Measurements from ENCODE around the gene IL3RA. TPM values are rescaled to one million over a fixed set of nuclear protein-coding genes. Genes with fewer than 3 reads are reported as not detected.

Gene IL3RA
- polyA plus RNA-seq, 1 donor (not counting 4 experiments of a cell fraction or from before 2014, with no cell fraction given), result not detected

DNA sequence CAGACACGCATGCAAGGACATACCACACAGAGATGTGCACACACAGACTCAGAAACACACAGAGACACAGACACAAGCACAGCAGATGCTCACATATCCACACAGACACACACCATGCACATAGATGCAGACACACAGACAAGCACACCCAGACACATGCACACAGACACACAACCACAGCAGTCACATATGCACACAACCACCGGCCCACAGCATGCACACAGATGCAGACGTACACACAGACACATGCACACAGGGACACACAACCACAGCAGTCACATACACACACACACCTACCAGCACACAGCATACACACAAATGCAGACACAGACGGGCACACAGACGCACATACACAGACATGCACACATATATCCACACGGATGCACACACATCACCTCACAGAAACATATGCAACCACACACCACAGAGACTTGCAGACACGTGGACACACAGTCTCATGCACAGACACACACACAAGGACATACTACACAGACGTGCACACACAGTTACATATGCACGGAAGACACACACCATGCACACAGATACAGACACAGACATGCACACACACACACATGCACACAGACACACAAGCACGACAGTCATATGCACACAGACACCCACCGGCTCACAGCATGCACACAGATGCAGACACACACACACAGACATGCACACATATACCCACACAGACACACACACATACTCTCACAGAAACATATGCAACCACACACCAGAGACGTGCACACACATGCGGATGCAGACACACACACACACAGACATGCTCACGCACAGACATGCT, 80.6 kb downstream of the IL3RA start:
- Histone ChIP-seq H3K79me2 (ENCODE audit: control insufficient read depth, insufficient read depth, low read length) (no peaks in the 10 kb centered on the region), H3K4me1 (ENCODE audit: control insufficient read depth, extremely low read depth, insufficient read depth, low read length) (no peaks in the 10 kb centered on the region), H4K20me1 (ENCODE audit: control insufficient read depth, extremely low read depth, insufficient read depth, low read length) (no peaks in the 10 kb centered on the region), H3K4me2 (ENCODE audit: control insufficient read depth, extremely low read depth, insufficient read depth, low read depth, low read length) (no peak overlapping the region), H3K9ac (ENCODE audit: control insufficient read depth, extremely low read depth, insufficient read depth, low read length) (no peak overlapping the region), H3K27me3 (ENCODE audit: control insufficient read depth, extremely low read depth, insufficient read depth, low read length) (no peaks in the 10 kb centered on the region), H3K4me3 (ENCODE audit: control insufficient read depth in 2 of 3, extremely low read depth in 1 of 3, insufficient read depth in 2 of 3, low read depth in 1 of 3, low read length in 3 of 3) (no peak overlapping the region), H3K36me3 (ENCODE audit: control insufficient read depth in 2 of 2, extremely low read depth in 1 of 2, insufficient read depth in 2 of 2, low read length in 2 of 2) (peaks cover 13 to 28% of the 10 kb centered on the region in 2 experiments), H2AFZ (ENCODE audit: control insufficient read depth, low read length) (no peak overlapping the region), H3K9me3 (ENCODE audit: control insufficient read depth, low read depth, low read length) (peaks cover 8% of the 10 kb centered on the region), H3K27ac (ENCODE audit: control insufficient read depth, insufficient read depth, low read length) (no peak overlapping the region), H3K9me1 (ENCODE audit: control insufficient read depth, extremely low read depth, insufficient read depth, low read length) (no peaks in the 10 kb centered on the region)
- TF ChIP-seq EZH2 (IDR thresholded peaks at IDR 0.05; ENCODE audit: low read length), result no peak
- TF ChIP-seq, protein P1, sequence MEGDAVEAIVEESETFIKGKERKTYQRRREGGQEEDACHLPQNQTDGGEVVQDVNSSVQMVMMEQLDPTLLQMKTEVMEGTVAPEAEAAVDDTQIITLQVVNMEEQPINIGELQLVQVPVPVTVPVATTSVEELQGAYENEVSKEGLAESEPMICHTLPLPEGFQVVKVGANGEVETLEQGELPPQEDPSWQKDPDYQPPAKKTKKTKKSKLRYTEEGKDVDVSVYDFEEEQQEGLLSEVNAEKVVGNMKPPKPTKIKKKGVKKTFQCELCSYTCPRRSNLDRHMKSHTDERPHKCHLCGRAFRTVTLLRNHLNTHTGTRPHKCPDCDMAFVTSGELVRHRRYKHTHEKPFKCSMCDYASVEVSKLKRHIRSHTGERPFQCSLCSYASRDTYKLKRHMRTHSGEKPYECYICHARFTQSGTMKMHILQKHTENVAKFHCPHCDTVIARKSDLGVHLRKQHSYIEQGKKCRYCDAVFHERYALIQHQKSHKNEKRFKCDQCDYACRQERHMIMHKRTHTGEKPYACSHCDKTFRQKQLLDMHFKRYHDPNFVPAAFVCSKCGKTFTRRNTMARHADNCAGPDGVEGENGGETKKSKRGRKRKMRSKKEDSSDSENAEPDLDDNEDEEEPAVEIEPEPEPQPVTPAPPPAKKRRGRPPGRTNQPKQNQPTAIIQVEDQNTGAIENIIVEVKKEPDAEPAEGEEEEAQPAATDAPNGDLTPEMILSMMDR (optimal IDR thresholded peaks at IDR 0.05 in 1 of 3, IDR thresholded peaks at IDR 0.05 in 1 of 3, conservative IDR thresholded peaks at IDR 0.05 in 1 of 3; ENCODE audit: extremely low read depth in 1 of 3, insufficient read depth in 2 of 3, low read length in 3 of 3), result no peak
- DNase-seq (ENCODE audit: low read depth, low spot score) (no peak), FAIRE-seq (no peak)
- dilution Hi-C loops (cut with MboI; ENCODE audit: extremely low pct_ligation_motif_present, low sequenced_read_pairs), result no loop called here

DNA sequence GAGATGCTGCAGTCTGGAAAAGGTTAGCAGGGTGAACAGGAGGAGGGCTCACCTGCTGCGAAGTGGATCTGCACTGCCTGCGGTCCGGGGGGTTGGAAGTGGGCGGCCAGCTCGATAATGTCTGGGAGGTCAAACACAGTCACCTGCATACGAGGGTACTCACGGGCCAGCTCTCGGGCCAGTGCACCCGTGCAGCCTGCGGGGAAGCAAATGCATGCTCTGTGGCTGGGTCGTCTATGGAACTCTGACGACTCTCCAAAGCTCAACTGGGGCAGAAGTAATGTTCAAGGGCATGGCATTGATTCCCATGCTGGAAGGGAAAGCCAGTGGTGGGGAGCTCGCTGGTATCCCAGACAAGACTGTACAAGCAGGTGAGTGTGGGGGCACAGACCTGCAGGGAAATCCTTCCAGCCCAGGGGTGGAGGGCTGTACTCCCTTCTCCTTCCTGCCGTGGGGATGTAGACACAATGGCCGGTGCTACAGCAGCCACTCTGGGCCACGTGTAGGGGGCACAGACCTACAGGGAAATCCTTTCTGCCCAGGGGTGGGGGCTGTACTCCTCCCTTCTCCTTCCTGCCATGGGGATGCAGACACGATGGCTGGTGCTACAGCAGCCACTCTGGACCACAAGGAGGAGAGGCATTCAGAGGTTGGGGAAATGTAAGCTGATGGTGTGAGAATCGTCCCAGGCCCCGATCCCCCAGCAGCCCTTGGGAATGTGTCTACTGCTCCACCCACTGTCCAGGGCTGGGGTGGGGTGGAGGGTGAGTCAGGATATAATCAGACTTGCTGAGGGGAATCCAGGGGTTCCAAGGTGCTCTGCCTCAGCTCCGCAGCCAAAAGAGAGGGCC, 81.6 kb downstream of the IL3RA start:
- peaks cover 11 to 30% of the 10 kb centered on the region in 2 experiments for H3K36me3 ChIP-seq (ENCODE audit: control insufficient read depth in 2 of 2, extremely low read depth in 1 of 2, insufficient read depth in 2 of 2, low read length in 2 of 2)
- H3K27ac ChIP-seq (ENCODE audit: control insufficient read depth, insufficient read depth, low read length), result no peak overlapping the region
- TF ChIP-seq EZH2 (IDR thresholded peaks at IDR 0.05; ENCODE audit: low read length), result no peak
- TF ChIP-seq, protein P1 (optimal IDR thresholded peaks at IDR 0.05 in 1 of 3, IDR thresholded peaks at IDR 0.05 in 1 of 3, conservative IDR thresholded peaks at IDR 0.05 in 1 of 3; ENCODE audit: extremely low read depth in 1 of 3, insufficient read depth in 2 of 3, low read length in 3 of 3), result no peak
- H3K4me1 ChIP-seq (ENCODE audit: control insufficient read depth, extremely low read depth, insufficient read depth, low read length), result no peaks in the 10 kb centered on the region
- no peaks in the 10 kb centered on the region for H3K79me2 ChIP-seq (ENCODE audit: control insufficient read depth, insufficient read depth, low read length)
- dilution Hi-C loops (cut with MboI; ENCODE audit: extremely low pct_ligation_motif_present, low sequenced_read_pairs), result no loop called here
- no peak overlapping the region for H3K4me2 ChIP-seq (ENCODE audit: control insufficient read depth, extremely low read depth, insufficient read depth, low read depth, low read length)
- DNase-seq (ENCODE audit: low read depth, low spot score), result no peak
- no peaks in the 10 kb centered on the region for H3K27me3 ChIP-seq (ENCODE audit: control insufficient read depth, extremely low read depth, insufficient read depth, low read length)
- no peak overlapping the region for H3K9ac ChIP-seq (ENCODE audit: control insufficient read depth, extremely low read depth, insufficient read depth, low read length)
- H3K9me1 ChIP-seq (ENCODE audit: control insufficient read depth, extremely low read depth, insufficient read depth, low read length), result no peaks in the 10 kb centered on the region
- no peak overlapping the region for H2AFZ ChIP-seq (ENCODE audit: control insufficient read depth, low read length)
- no peak for FAIRE-seq
- H3K4me3 ChIP-seq (ENCODE audit: control insufficient read depth in 2 of 3, extremely low read depth in 1 of 3, insufficient read depth in 2 of 3, low read depth in 1 of 3, low read length in 3 of 3), result no peak overlapping the region
- no peaks in the 10 kb centered on the region for H4K20me1 ChIP-seq (ENCODE audit: control insufficient read depth, extremely low read depth, insufficient read depth, low read length)
- H3K9me3 ChIP-seq (ENCODE audit: control insufficient read depth, low read depth, low read length), result peaks cover 14% of the 10 kb centered on the region
